ENCODE data around the gene CISTR.
A peak's percentile ranks its signal among the peaks of the same experiment; 100 is the strongest.

CISTR gene

DNA sequence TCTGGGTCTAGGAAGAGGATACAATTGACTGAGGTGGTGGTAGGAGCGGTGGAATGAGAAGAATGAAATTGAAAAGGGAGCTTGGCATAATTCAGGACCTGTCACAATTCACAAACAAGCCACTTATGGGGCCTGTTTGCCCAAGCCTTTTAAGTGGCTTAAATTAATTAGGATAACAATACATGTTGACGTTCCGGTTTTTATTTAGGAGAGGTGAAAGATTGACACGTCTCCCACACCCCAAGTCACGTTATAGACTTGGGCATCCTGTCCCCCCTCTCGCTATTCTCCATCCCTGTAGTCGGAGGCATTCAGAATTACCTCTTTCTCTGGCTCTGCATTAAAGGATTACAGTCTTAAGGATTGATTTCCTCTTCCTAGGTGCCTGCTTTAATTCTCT is 23.6 kb downstream of the CISTR start:
- no peak overlapping the region; the same call in 1 of the 2 replicates for H3K27ac ChIP-seq
- H3K9me3 ChIP-seq (ENCODE audit: severe bottlenecking), result no peaks in the 10 kb centered on the region
- H3K27me3 ChIP-seq (ENCODE audit: insufficient read depth, low read depth, severe bottlenecking), result no peaks in the 10 kb centered on the region
- TF ChIP-seq, protein P1, sequence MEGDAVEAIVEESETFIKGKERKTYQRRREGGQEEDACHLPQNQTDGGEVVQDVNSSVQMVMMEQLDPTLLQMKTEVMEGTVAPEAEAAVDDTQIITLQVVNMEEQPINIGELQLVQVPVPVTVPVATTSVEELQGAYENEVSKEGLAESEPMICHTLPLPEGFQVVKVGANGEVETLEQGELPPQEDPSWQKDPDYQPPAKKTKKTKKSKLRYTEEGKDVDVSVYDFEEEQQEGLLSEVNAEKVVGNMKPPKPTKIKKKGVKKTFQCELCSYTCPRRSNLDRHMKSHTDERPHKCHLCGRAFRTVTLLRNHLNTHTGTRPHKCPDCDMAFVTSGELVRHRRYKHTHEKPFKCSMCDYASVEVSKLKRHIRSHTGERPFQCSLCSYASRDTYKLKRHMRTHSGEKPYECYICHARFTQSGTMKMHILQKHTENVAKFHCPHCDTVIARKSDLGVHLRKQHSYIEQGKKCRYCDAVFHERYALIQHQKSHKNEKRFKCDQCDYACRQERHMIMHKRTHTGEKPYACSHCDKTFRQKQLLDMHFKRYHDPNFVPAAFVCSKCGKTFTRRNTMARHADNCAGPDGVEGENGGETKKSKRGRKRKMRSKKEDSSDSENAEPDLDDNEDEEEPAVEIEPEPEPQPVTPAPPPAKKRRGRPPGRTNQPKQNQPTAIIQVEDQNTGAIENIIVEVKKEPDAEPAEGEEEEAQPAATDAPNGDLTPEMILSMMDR (IDR thresholded peaks at IDR 0.05; ENCODE audit: low read depth, low read length), result no peak
- no peak for DNase-seq
- no peaks in the 10 kb centered on the region; the same call in 1 of the 2 replicates for H3K36me3 ChIP-seq
- H3K4me3 ChIP-seq (ENCODE audit: low read depth, low read length), result peak overlapping the region; percentile 52

DNA sequence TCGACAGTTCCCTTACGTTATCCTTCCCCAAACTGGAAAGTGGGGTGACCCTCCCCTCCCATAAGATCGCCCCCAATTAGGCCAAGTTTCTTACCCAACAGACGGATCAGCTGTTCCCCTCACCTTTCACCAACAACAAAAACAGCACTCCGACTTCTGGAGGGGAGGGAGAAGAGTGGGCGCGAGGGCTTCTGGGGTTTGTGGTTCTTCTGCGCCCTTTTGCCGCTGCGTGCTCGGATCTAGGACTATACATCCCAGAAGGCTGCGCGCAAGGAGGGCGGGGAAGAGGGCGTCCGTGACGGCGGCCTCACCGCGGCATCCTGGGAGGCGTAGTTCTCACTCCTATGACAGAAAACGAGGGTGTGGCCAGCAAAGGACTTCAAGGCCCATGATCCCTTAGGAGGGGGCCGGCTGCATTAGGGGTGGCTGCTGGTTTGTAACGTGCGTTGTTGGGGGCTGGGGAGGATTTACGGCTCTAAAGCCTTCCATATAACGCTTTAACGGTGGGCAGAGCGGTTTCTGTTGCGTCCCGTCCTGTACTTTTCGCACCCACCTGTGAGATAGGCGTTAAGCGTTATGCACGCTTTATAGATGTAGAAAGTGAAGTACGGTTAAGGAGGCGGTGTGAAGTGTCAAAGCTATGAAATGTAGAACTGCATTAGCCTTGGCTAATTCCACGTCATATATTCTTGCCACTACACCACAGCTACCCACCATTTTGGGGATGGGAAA is 24.3 kb downstream of the CISTR start, which contains the start of gene CALCOCO1:
TSS of gene CALCOCO1 (minus strand) at position 143 of the 732 bp plus-strand sequence. CDS start 2,210 bp downstream, outside the sequence.
- H3K27ac ChIP-seq, result peak within 1 kb of the TSS; percentile 62
- H3K27me3 ChIP-seq (ENCODE audit: insufficient read depth, low read depth, severe bottlenecking), result no peaks in the 10 kb centered on the region
- peak within 1 kb of the TSS; percentile 52 for H3K4me3 ChIP-seq (ENCODE audit: low read depth, low read length)
- H3K9me3 ChIP-seq (ENCODE audit: severe bottlenecking), result no peaks in the 10 kb centered on the region
- H3K36me3 ChIP-seq, result no peaks in the 10 kb centered on the region; the same call in none of the 2 replicates
- TF ChIP-seq, protein P1 (IDR thresholded peaks at IDR 0.05; ENCODE audit: low read depth, low read length), result no peak
- DNase-seq, result peak; percentile 98

DNA sequence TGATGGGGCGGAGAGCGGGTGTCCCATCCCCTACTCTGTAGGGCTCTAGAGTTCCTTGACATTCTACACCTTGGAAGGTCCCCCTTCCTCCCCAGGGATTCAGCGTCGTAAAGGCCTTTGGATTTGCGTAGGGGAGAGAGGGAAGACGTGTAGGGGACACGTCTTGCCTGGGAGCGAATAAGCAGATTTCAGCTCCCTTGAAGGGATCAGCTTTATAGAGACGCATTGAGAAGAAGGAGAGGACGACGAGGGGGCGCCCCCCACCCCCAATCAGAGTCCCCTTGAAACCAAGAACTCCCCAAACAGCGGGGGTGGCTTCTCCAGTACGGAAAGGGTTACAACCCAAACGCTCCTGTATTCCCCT is 24.9 kb downstream of the CISTR start:
- no peak for DNase-seq
- no peak overlapping the region for H3K27ac ChIP-seq
- peak overlapping the region; percentile 52 for H3K4me3 ChIP-seq (ENCODE audit: low read depth, low read length)
- no peaks in the 10 kb centered on the region for H3K9me3 ChIP-seq (ENCODE audit: severe bottlenecking)
- TF ChIP-seq, protein P1 (IDR thresholded peaks at IDR 0.05; ENCODE audit: low read depth, low read length), result no peak
- no peaks in the 10 kb centered on the region for H3K27me3 ChIP-seq (ENCODE audit: insufficient read depth, low read depth, severe bottlenecking)
- no peaks in the 10 kb centered on the region; the same call in none of the 2 replicates for H3K36me3 ChIP-seq

DNA sequence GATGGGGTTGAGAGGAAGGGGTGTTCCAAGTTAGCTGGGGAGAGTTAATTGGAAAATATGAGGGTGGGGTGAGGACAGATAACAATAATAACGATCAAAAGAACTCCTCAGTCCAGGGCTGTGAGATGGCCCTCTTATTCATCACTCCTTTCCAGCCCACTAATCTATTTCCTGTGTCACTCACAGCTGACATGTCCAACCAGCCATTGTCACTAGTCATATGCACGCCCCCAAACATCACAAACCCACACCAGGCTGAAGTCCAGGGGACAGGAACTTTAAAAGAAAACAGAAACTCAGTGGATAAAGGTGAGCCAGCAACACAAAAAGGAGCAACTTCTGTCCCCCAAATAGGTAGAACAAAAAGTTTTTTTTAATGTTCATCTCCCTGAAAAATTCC is 25.4 kb downstream of the CISTR start:
- Histone ChIP-seq H3K27me3 (ENCODE audit: insufficient read depth, low read depth, severe bottlenecking) (no peaks in the 10 kb centered on the region), H3K9me3 (ENCODE audit: severe bottlenecking) (no peaks in the 10 kb centered on the region), H3K4me3 (ENCODE audit: low read depth, low read length) (no peak overlapping the region; the same call in 1 of the 2 replicates), H3K36me3 (no peaks in the 10 kb centered on the region; the same call in none of the 2 replicates), H3K27ac (no peak overlapping the region)
- TF ChIP-seq, protein P1 (IDR thresholded peaks at IDR 0.05; ENCODE audit: low read depth, low read length), result no peak
- DNase-seq, result no peak

DNA sequence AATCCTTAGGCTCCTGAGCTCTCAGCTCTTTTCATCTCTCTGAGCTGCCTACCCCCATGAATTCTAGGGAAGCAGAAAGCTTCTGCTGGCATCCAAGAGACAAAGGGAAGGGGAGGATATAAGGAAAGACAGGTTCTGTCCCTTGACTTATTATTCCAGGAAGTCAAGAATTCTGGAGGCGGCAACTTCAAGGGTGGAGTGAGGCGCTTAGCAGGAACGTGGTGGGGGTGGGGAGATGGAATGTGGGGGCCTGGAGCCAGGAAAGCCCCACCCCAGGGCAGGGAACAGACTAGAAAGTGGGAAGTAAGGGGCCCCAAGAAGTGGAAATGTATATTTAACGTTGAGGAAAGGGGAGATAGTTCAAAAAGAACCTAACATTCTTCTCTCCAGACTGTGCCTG is 26.0 kb downstream of the CISTR start:
- no peak for DNase-seq
- Histone ChIP-seq H3K4me3 (ENCODE audit: low read depth, low read length) (no peak overlapping the region), H3K27me3 (ENCODE audit: insufficient read depth, low read depth, severe bottlenecking) (no peaks in the 10 kb centered on the region), H3K36me3 (no peaks in the 10 kb centered on the region; the same call in none of the 2 replicates), H3K27ac (no peak overlapping the region), H3K9me3 (ENCODE audit: severe bottlenecking) (no peaks in the 10 kb centered on the region)
- TF ChIP-seq, protein P1 (IDR thresholded peaks at IDR 0.05; ENCODE audit: low read depth, low read length), result no peak
